HEK293 (cell line): ENCODE data around the gene DNAL4.

Experiments
- CTCF ChIA-PET: fragments of 350-600 bp; formaldehyde crosslinking; extraction: SDS; loops from one replicate; lab custom pipeline; 2021; ENCODE audit warnings: antibody characterized with exemption; lab: Yijun Ruan, JAX
- POLR2A ChIA-PET: fragments of 300-600 bp; formaldehyde crosslinking; extraction: SDS; loops from one replicate; lab custom pipeline; 2020; ENCODE audit warnings: antibody characterized with exemption, inconsistent platforms; lab: Yijun Ruan, JAX
- H3K27ac ChIP-seq: fragments of 200-500 bp; sonication (Bioruptor generic); 2 replicates; pipeline ENCODE4 v1.5.1; 2014; ENCODE audit warnings: low read depth, low read length, control low read depth, inconsistent platforms; ENCODE audit errors: extremely low read depth
- H3K36me3 ChIP-seq, 2 experiments: fragments of 200-500 bp in 1 of 2; sonication (Bioruptor generic) in 1 of 2; 1 replicate in 1 of 2; 2 replicates in 1 of 2; pipeline ENCODE4 v1.5.1; 2014 to 2017; ENCODE audit warnings: inconsistent platforms in 2 of 2, low read length in 2 of 2; ENCODE audit not compliant: control insufficient read depth in 2 of 2, insufficient read depth in 1 of 2
- H3K4me1 ChIP-seq: fragments of 200-500 bp; sonication (Bioruptor generic); 2 replicates; pipeline ENCODE4 v1.5.1; 2014; ENCODE audit warnings: mild to moderate bottlenecking, low read length, inconsistent platforms; ENCODE audit not compliant: control insufficient read depth, insufficient read depth
- H3K4me3 ChIP-seq: 2 replicates; pipeline ENCODE4 v1.5.1; 2011; ENCODE audit warnings: low read depth, mild to moderate bottlenecking, control low read depth, low read length, moderate library complexity
- H3K9me3 ChIP-seq: fragments of 200-500 bp; sonication (Bioruptor generic); 2 replicates; pipeline ENCODE4 v1.5.1; 2014; ENCODE audit warnings: low read depth, low read length, inconsistent platforms; ENCODE audit not compliant: control insufficient read depth, insufficient read depth
- AEBP2 ChIP-seq: fragments of 450-650 bp; formaldehyde crosslinking; IDR thresholded peaks from 2 replicates; pipeline ENCODE4 v1.5.1; 2016; ENCODE audit warnings: missing biosample characterization, missing genetic modification characterization, borderline replicate concordance
- GLIS1 ChIP-seq: fragments of 450-650 bp; formaldehyde crosslinking; IDR thresholded peaks from 2 replicates; pipeline ENCODE4 v1.5.1; 2016; ENCODE audit warnings: missing biosample characterization, missing genetic modification characterization
- INSM2 ChIP-seq: fragments of 450-650 bp; formaldehyde crosslinking; IDR thresholded peaks from 2 replicates; pipeline ENCODE4 v1.5.1; 2016; ENCODE audit warnings: missing biosample characterization, missing genetic modification characterization
- KLF10 ChIP-seq: fragments of 450-650 bp; IDR thresholded peaks from 2 replicates; pipeline ENCODE4 v1.5.1; 2018; ENCODE audit warnings: missing biosample characterization, mild to moderate bottlenecking, missing genetic modification characterization
- OVOL3 ChIP-seq: fragments of 450-650 bp; formaldehyde crosslinking; IDR thresholded peaks from 2 replicates; pipeline ENCODE4 v1.5.1; 2016; ENCODE audit warnings: missing biosample characterization, missing genetic modification characterization
- SETDB1 ChIP-seq: IDR thresholded peaks from one replicate; pipeline ENCODE4 v1.6.1; 2017; ENCODE audit warnings: mild to moderate bottlenecking, low read length, moderate library complexity, mixed read lengths; ENCODE audit not compliant: insufficient read length
- SP7 ChIP-seq: fragments of 450-650 bp; formaldehyde crosslinking; IDR thresholded peaks from 2 replicates; pipeline ENCODE4 v1.5.1; 2016; ENCODE audit warnings: missing biosample characterization, missing genetic modification characterization
- YY2 ChIP-seq: fragments of 450-650 bp; formaldehyde crosslinking; IDR thresholded peaks from 2 replicates; pipeline ENCODE4 v1.5.1; 2016; ENCODE audit warnings: missing biosample characterization, missing genetic modification characterization
- ZBTB8A ChIP-seq: fragments of 450-650 bp; formaldehyde crosslinking; IDR thresholded peaks from 2 replicates; pipeline ENCODE4 v1.5.1; 2016; ENCODE audit warnings: missing biosample characterization, missing genetic modification characterization
- ZNF114 ChIP-seq: fragments of 450-650 bp; formaldehyde crosslinking; IDR thresholded peaks from 2 replicates; pipeline ENCODE4 v1.5.0; 2017; ENCODE audit warnings: missing biosample characterization, missing genetic modification characterization
- ZNF16 ChIP-seq: fragments of 450-650 bp; formaldehyde crosslinking; IDR thresholded peaks from 2 replicates; pipeline ENCODE4 v1.5.1; 2016; ENCODE audit warnings: low read depth, missing biosample characterization, missing genetic modification characterization
- ZNF223 ChIP-seq: fragments of 450-650 bp; formaldehyde crosslinking; IDR thresholded peaks from 2 replicates; pipeline ENCODE4 v1.5.1; 2016; ENCODE audit warnings: missing biosample characterization, missing genetic modification characterization
- ZNF354C ChIP-seq: fragments of 450-650 bp; formaldehyde crosslinking; IDR thresholded peaks from 2 replicates; pipeline ENCODE4 v1.5.1; 2016; ENCODE audit warnings: missing biosample characterization, missing genetic modification characterization, low read depth, borderline replicate concordance
- ZNF362 ChIP-seq: fragments of 450-650 bp; formaldehyde crosslinking; IDR thresholded peaks from 2 replicates; pipeline ENCODE4 v1.5.1; 2016; ENCODE audit warnings: missing biosample characterization, missing genetic modification characterization
- ZNF404 ChIP-seq: fragments of 450-650 bp; formaldehyde crosslinking; IDR thresholded peaks from 2 replicates; pipeline ENCODE4 v1.5.1; 2017; ENCODE audit warnings: missing biosample characterization, missing genetic modification characterization
- ZNF423 ChIP-seq: fragments of 450-650 bp; formaldehyde crosslinking; IDR thresholded peaks from 2 replicates; pipeline ENCODE4 v1.5.1; 2016; ENCODE audit warnings: missing biosample characterization, missing genetic modification characterization
- ZNF514 ChIP-seq: fragments of 450-650 bp; formaldehyde crosslinking; IDR thresholded peaks from 2 replicates; pipeline ENCODE4 v1.5.1; 2016; ENCODE audit warnings: missing biosample characterization, missing genetic modification characterization
- ZNF529 ChIP-seq: fragments of 450-650 bp; formaldehyde crosslinking; IDR thresholded peaks from 2 replicates; pipeline ENCODE4 v1.5.1; 2017; ENCODE audit warnings: missing genetic modification characterization, missing biosample characterization; ENCODE audit not compliant: insufficient replicate concordance
- ZNF558 ChIP-seq: fragments of 450-650 bp; formaldehyde crosslinking; IDR thresholded peaks from 2 replicates; pipeline ENCODE4 v1.5.1; 2016; ENCODE audit warnings: missing biosample characterization, missing genetic modification characterization
- ZNF768 ChIP-seq: fragments of 450-650 bp; formaldehyde crosslinking; IDR thresholded peaks from 2 replicates; pipeline ENCODE4 v1.5.1; 2018; ENCODE audit warnings: missing biosample characterization, mild to moderate bottlenecking, missing genetic modification characterization
- ZSCAN4 ChIP-seq: fragments of 450-650 bp; formaldehyde crosslinking; IDR thresholded peaks from 2 replicates; pipeline ENCODE4 v1.5.1; 2017; ENCODE audit warnings: missing biosample characterization, missing genetic modification characterization

Gene DNAL4

GRCh38 chr22:38831166-38831945, 37.4 kb upstream of the DNAL4 start (continued):
- TF ChIP-seq ZNF423 (no peak), GLIS1 (tag by site-specific recombination) (peak; percentile 70), ZBTB8A (tag by site-specific recombination) (no peak), SETDB1 (no peak), AEBP2 (tag by site-specific recombination) (no peak), ZNF362 (tag by site-specific recombination) (peak; percentile 92), SP7 (0 out of 2 replicates have a peak, but pooled peaks have one; percentile 37)

GRCh38 chr22:38830845-38831108, 36.8 kb upstream of the DNAL4 start:
- POLR2A ChIA-PET = no interaction called here
- Histone ChIP-seq H3K4me3 (no peak overlapping the region), H3K36me3 (no peaks in the 10 kb centered on the region), H3K27ac (no peak overlapping the region), H3K4me1 (no peaks in the 10 kb centered on the region), H3K9me3 (no peaks in the 10 kb centered on the region)
- CTCF ChIA-PET = no interaction called here
- TF ChIP-seq ZNF529 (tag by site-specific recombination) (no peak), OVOL3 (tag by site-specific recombination) (no peak), YY2 (tag by site-specific recombination) (no peak), ZNF223 (tag by site-specific recombination) (no peak), INSM2 (tag by site-specific recombination) (no peak), ZNF514 (tag by site-specific recombination) (no peak), ZSCAN4 (tag by site-specific recombination) (no peak), ZNF354C (tag by site-specific recombination) (no peak), ZNF114 (tag by site-specific recombination) (no peak), KLF10 (tag by site-specific recombination) (no peak), ZNF404 (tag by site-specific recombination) (no peak), ZNF16 (tag by site-specific recombination) (no peak), ZNF768 (tag by site-specific recombination) (no peak), ZNF558 (tag by site-specific recombination) (no peak)
- TF ChIP-seq, all 188 proteins: peak for 0
